ENCODE measurements around the gene NDUFB7.

NDUFB7 gene

DNA sequence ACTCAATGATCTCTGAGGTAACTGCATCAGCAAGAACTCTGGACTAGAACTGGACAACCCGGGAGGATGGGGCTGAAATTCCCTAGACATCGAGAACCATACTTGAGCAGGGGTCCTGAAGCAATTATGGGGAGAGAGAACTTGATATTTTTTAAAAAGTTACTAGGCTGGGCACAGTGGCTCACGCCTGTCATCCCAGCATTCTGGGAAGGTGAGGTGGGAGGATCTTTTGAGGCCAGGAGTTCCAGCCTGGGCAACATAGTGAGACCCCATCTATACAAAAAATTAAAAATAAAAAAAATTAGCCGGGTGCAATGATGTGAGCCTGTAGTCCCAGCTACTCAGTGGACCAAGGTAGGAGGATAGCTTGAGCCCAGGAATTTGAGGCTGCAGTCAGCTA lies 51.3 kb downstream of the NDUFB7 start:
- TF ChIP-seq, protein P1, sequence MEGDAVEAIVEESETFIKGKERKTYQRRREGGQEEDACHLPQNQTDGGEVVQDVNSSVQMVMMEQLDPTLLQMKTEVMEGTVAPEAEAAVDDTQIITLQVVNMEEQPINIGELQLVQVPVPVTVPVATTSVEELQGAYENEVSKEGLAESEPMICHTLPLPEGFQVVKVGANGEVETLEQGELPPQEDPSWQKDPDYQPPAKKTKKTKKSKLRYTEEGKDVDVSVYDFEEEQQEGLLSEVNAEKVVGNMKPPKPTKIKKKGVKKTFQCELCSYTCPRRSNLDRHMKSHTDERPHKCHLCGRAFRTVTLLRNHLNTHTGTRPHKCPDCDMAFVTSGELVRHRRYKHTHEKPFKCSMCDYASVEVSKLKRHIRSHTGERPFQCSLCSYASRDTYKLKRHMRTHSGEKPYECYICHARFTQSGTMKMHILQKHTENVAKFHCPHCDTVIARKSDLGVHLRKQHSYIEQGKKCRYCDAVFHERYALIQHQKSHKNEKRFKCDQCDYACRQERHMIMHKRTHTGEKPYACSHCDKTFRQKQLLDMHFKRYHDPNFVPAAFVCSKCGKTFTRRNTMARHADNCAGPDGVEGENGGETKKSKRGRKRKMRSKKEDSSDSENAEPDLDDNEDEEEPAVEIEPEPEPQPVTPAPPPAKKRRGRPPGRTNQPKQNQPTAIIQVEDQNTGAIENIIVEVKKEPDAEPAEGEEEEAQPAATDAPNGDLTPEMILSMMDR (IDR thresholded peaks at IDR 0.05; ENCODE audit: extremely low read depth, missing control alignments), result no peak
- DNase-seq (ENCODE audit: low spot score), result no peak

DNA sequence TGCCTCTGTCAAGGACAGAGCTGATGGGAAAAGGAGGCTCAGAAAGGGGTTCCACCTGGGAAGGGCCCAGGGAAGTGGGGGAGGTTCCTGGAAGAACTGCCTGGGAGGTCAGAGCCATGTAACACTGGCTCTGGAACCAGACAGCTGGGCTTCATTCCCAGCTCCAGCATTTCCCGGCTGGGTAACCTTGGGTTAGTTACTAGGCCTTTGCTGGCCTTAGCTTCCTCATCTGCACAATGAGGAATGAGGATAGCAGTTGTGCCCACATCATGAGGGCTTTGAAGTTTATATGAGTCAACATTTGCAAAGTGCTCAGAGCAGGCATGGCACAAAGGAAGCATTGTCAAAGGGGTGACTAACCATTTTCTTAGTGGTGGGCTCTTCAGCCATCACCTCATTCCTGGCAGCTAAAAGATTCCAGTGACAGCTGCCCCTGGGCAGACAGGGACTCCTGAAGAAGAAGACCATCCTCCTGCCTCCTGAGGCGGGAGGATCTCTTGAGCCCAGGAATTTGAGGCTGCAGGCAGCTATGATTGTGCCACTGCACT lies 51.9 kb downstream of the NDUFB7 start:
- DNase-seq (ENCODE audit: low spot score), result no peak
- TF ChIP-seq, protein P1 (IDR thresholded peaks at IDR 0.05; ENCODE audit: extremely low read depth, missing control alignments), result no peak

DNA sequence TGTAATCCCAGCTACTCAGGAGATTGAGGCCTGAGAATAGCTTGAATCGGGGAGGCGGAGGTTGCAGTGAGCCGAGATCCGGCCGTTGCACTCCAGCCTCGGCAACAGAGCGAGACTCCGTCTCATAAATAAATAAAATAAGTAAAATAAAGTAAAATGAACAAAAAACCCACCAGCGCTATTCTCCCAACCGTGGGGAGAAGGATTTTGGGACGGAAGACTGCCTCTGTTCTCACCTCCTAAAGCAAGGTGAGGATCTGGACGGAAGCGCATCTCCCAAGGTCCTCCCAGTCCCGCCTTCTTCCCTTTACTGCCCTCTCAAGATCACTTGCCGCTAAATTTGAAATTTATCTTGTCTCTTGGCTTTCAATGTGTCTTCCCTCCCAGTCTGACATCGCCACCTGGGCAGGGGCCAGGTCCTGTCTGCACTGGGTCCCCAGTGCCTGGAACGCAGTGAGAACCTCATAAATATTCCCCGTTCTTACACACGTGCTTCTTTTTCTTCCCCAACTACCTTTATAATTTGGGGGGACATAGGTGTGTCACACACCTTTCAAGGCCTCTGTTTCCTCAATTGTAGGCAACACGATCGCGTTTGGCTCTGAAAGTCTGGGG lies 52.5 kb downstream of the NDUFB7 start:
- DNase-seq (ENCODE audit: low spot score), result no peak
- TF ChIP-seq, protein P1 (IDR thresholded peaks at IDR 0.05; ENCODE audit: extremely low read depth, missing control alignments), result no peak

DNA sequence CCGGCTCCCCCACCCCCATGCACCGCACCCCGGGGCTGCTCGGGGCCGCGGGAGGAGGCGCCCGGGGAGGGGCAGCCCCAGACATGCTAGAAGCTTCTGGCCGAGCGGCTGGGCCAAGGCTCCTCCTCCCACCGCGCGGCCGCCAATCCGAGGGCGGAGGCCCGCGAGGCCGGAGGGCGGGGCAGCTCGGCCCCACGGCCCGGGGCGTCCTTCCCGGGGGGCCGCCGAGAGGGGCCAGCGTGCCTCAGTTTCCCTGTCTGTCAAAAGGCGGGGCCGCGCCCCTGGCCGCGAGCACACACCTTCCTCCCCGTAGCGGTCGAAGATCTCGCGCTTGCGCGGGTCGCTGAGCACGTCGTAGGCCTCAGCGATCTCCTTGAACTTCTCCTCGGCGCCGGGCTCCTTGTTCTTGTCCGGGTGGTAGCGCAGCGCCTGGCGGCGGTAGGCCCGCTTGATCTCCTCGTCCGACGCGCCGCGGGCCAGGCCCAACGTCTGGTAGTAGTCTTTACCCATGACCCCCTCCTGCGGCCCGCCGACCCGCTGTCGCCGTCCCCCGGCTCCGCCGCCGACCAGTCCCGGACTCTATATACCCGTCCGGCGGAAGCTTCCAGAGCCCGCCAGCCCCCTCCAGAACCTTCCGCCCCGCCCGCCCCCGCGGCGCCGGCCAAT lies 53.9 kb downstream of the NDUFB7 start, which contains the start of gene DNAJB1:
TSS of gene DNAJB1 (minus strand) at position 558 of the 666 bp plus-strand sequence. CDS start at position 510, 48 bp downstream.
- peak; percentile 97 for DNase-seq (ENCODE audit: low spot score)
- TF ChIP-seq, protein P1 (IDR thresholded peaks at IDR 0.05; ENCODE audit: extremely low read depth, missing control alignments), result no peak

DNA sequence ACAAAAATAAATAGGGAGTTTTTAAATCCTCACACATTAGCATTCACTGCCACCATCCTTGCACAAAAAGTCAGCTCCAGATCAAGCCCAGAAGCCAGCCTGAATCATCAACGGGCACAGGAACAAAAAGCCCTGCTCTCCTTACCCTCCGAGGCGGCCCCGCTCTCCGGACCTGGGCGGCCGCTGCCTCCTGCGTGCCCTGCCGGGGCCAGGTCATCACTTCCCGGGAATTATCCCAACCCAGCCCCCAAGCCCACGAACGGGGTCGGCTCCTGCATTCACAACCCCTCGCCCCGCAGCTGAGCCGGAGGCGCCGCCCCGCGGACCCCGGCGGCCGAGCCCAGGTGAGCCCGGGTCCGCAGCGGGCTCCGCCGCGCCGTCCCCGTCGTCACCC lies 54.4 kb downstream of the NDUFB7 start:
- DNase-seq (ENCODE audit: low spot score), result no peak
- TF ChIP-seq, protein P1 (IDR thresholded peaks at IDR 0.05; ENCODE audit: extremely low read depth, missing control alignments), result peak; percentile 1

DNA sequence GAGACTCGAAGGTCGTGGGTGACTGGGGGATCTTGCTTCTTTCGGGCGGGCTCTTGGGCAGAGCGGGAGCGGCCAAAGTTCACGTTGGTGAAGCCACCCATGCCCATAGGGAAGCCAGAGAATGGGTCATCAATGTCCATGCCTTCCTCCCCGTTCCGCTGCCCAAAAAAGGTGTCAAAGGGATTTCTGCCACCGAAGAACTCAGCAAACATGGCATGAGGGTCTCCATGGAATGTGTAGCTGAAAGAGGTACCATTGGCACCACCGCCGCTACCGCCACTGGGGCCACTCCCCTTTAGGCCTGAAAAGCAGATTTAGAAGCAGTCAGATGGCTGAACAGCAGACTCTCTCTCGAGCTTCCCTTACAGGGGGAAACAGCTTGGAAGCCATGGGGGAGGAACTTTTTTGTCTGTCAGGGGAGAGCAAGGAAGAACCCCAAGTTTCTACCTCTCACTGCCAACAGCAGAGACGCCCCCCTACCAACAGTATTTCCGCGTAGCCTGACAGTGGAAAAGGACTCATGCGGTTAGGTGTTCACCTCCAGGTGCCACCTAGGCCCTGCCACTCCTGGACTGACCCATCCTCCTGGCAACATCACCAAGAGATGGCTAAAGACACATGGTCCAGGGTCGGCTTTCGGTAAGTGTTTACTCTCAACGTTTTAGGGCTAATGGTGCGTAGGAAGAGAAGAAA lies 55.0 kb downstream of the NDUFB7 start:
- TF ChIP-seq, protein P1 (IDR thresholded peaks at IDR 0.05; ENCODE audit: extremely low read depth, missing control alignments), result no peak
- DNase-seq (ENCODE audit: low spot score), result no peak

Data from GM20000 (cell line).